MM.1S (cell line): ENCODE measurements around the gene MRPL51.

Experiments
- DNase-seq: peaks from one replicate; pipeline ENCODE4 v3.0.0-alpha.2; 2015
- H2AFZ ChIP-seq: fragments of 300-600 bp; sonication (generic); 2 replicates; pipeline ENCODE4 v1.6.0; 2016; ENCODE audit warnings: antibody characterized with exemption, low read length
- H3F3A ChIP-seq: fragments of 300-600 bp; sonication (generic); 2 replicates; pipeline ENCODE4 v1.6.1; 2016; ENCODE audit warnings: mild to moderate bottlenecking, antibody characterized with exemption, low read length, moderate library complexity, mixed read lengths; ENCODE audit not compliant: insufficient read depth
- H3K27ac ChIP-seq: fragments of 300-600 bp; sonication (generic); 2 replicates; pipeline ENCODE4 v1.5.1; 2016; ENCODE audit warnings: mild to moderate bottlenecking, low read length
- H3K27me3 ChIP-seq: fragments of 300-600 bp; sonication (generic); replicated peaks from 2 replicates; pipeline ENCODE4 v1.6.0; 2016; ENCODE audit warnings: low read length; ENCODE audit not compliant: insufficient read depth
- H3K36me3 ChIP-seq: fragments of 300-600 bp; sonication (generic); replicated peaks from 2 replicates; pipeline ENCODE4 v1.6.1; 2016; ENCODE audit warnings: mild to moderate bottlenecking, low read length, mixed read lengths; ENCODE audit not compliant: insufficient read depth
- H3K4me1 ChIP-seq: fragments of 300-600 bp; sonication (generic); 2 replicates; pipeline ENCODE4 v1.6.1; 2016; ENCODE audit warnings: low read length, mixed read lengths
- H3K4me2 ChIP-seq: fragments of 300-600 bp; sonication (generic); 2 replicates; pipeline ENCODE4 v1.6.0; 2016; ENCODE audit warnings: low read depth, low read length
- H3K4me3 ChIP-seq: fragments of 300-600 bp; sonication (generic); 2 replicates; pipeline ENCODE4 v1.5.1; 2016; ENCODE audit warnings: low read length, mixed read lengths
- H3K79me2 ChIP-seq: fragments of 300-600 bp; sonication (generic); 2 replicates; pipeline ENCODE4 v1.6.1; 2016; ENCODE audit warnings: mixed run types, low read length, mixed read lengths
- H3K9ac ChIP-seq: fragments of 300-600 bp; sonication (generic); 2 replicates; pipeline ENCODE4 v1.6.1; 2016; ENCODE audit warnings: low read length, mixed read lengths
- H3K9me2 ChIP-seq: fragments of 300-600 bp; sonication (generic); replicated peaks from 2 replicates; pipeline ENCODE4 v1.6.1; 2016; ENCODE audit warnings: mild to moderate bottlenecking, low read length, mixed read lengths; ENCODE audit not compliant: insufficient read depth
- H3K9me3 ChIP-seq: fragments of 300-600 bp; sonication (generic); replicated peaks from 2 replicates; pipeline ENCODE4 v1.6.1; 2016; ENCODE audit warnings: mild to moderate bottlenecking, low read length, mixed read lengths; ENCODE audit not compliant: insufficient read depth
- H4K20me1 ChIP-seq: fragments of 300-600 bp; sonication (generic); 2 replicates; pipeline ENCODE4 v1.6.1; 2016; ENCODE audit warnings: mild to moderate bottlenecking, low read length, moderate library complexity, mixed read lengths; ENCODE audit not compliant: insufficient read depth
- EZH2 ChIP-seq: fragments of 300-600 bp; sonication (generic); optimal IDR thresholded peaks from 2 replicates; pipeline ENCODE3; 2017; ENCODE audit warnings: low read depth, mild to moderate bottlenecking, antibody characterized with exemption, low read length, mixed read lengths
- EZH2phosphoT487 ChIP-seq: fragments of 300-600 bp; sonication (generic); IDR thresholded peaks from 2 replicates; pipeline ENCODE4 v1.6.1; 2018; ENCODE audit warnings: antibody characterized with exemption, low read length
- TF ChIP-seq, protein P1 (sequence below): fragments of 300-600 bp; sonication (generic); IDR thresholded peaks from 2 replicates; pipeline ENCODE4 v1.5.1; 2016; ENCODE audit warnings: antibody characterized with exemption, low read length, mixed read lengths

MRPL51 gene

DNA sequence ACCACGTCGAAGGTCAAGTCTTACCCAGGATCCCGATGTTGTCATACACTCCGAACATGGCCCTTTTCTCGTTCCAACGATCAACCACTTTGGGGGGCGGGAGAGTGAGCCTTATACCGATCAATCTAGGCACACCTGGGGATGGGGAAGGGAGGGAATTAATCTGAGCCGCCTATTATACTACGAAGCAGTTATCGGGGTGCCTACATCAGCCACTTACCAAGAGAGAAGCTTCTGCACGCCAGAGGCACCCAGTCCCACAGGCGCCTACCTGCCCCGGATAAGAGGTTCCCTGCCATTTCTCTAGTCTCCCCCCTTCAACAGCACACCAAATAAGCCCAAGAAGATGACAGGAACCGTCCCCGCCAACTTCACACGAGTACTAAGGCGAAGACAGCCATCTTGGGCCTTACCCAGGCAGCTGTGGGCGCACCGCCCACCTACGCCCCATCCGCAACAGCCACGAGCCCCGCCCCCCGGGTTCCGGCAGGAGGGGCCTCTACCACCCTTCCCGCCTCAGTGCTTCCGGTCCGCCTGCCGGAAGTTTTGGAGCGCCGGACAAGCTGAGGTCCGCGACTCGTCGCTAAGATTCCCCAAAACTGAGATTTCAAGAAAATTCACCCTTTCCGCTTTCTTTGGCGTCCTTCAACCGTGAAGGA is at the start of gene MRPL51:
MRPL51 (minus strand) TSS at position 425 of the 659 bp plus-strand sequence; CDS start at position 299, 126 bp downstream.
- Histone ChIP-seq H3K9ac (peak within 1 kb of the TSS; percentile 86), H2AFZ (peak within 1 kb of the TSS; percentile 83), H3F3A (peaks cover 10% of the 10 kb centered on the region), H4K20me1 (no peaks in the 10 kb centered on the region), H3K9me3 (no peaks in the 10 kb centered on the region), H3K4me2 (peak within 1 kb of the TSS; percentile 86), H3K36me3 (no peaks in the 10 kb centered on the region; the same call in 1 of the 2 replicates), H3K4me1 (peaks cover 16% of the 10 kb centered on the region), H3K27ac (peak within 1 kb of the TSS; percentile 95), H3K9me2 (no peaks in the 10 kb centered on the region), H3K27me3 (no peaks in the 10 kb centered on the region), H3K4me3 (peak within 1 kb of the TSS; percentile 85), H3K79me2 (peaks cover 53% of the 10 kb centered on the region)
- TF ChIP-seq EZH2phosphoT487 (no peak), EZH2 (no peak)
- TF ChIP-seq, protein P1, sequence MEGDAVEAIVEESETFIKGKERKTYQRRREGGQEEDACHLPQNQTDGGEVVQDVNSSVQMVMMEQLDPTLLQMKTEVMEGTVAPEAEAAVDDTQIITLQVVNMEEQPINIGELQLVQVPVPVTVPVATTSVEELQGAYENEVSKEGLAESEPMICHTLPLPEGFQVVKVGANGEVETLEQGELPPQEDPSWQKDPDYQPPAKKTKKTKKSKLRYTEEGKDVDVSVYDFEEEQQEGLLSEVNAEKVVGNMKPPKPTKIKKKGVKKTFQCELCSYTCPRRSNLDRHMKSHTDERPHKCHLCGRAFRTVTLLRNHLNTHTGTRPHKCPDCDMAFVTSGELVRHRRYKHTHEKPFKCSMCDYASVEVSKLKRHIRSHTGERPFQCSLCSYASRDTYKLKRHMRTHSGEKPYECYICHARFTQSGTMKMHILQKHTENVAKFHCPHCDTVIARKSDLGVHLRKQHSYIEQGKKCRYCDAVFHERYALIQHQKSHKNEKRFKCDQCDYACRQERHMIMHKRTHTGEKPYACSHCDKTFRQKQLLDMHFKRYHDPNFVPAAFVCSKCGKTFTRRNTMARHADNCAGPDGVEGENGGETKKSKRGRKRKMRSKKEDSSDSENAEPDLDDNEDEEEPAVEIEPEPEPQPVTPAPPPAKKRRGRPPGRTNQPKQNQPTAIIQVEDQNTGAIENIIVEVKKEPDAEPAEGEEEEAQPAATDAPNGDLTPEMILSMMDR = no peak
- peak; percentile 97 for DNase-seq

DNA sequence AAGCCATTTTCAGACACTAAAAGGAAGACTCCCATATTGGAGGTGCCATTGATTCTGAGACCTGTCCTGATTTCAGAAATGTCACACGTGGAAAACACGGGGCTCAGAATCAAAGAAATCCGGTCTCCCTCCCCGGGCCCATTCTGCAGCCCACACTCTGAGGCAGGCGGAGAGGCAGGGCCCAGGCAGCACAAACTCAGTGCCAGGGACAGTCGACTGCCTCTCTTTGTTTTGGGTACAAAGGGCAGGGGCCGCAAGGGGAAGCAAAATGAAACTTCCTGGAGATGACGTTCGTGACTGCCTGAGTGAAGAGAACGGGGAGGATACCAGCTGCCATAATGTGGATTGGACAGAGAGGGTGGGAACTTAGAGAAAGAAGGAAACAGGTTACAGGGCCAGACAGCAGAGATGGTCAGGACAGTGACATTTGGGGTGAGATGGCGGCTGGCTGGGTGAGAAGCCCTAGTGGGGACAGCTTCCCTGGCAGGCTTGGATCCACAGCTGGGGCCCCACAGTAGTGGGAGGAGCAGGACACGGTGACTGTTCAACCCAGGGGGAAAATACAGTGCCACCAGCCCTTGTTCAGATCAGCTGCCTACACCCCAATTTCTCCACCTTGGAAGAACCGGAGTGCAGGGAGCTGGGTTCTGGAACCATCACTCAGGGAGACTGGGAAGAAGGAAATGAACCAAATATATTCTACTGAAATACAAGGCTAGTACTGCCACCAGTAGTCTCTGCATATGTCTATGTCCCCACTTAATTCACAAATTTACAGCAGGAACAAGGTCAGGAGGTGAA is 49.3 kb upstream of the MRPL51 start:
- Histone ChIP-seq H3K36me3 (no peaks in the 10 kb centered on the region), H3K9ac (no peak overlapping the region), H3K4me3 (no peak overlapping the region), H3K9me3 (no peaks in the 10 kb centered on the region), H3K4me1 (no peaks in the 10 kb centered on the region), H3F3A (peaks cover 27% of the 10 kb centered on the region), H3K9me2 (no peaks in the 10 kb centered on the region), H3K27me3 (no peaks in the 10 kb centered on the region), H3K4me2 (no peak overlapping the region), H3K79me2 (peaks cover under 1% of the 10 kb centered on the region; the same call in 1 of the 2 replicates), H4K20me1 (peaks cover 12% of the 10 kb centered on the region), H2AFZ (no peak overlapping the region), H3K27ac (no peak overlapping the region)
- TF ChIP-seq, protein P1 = no peak
- TF ChIP-seq EZH2phosphoT487 (no peak), EZH2 (no peak)
- no peak for DNase-seq

DNA sequence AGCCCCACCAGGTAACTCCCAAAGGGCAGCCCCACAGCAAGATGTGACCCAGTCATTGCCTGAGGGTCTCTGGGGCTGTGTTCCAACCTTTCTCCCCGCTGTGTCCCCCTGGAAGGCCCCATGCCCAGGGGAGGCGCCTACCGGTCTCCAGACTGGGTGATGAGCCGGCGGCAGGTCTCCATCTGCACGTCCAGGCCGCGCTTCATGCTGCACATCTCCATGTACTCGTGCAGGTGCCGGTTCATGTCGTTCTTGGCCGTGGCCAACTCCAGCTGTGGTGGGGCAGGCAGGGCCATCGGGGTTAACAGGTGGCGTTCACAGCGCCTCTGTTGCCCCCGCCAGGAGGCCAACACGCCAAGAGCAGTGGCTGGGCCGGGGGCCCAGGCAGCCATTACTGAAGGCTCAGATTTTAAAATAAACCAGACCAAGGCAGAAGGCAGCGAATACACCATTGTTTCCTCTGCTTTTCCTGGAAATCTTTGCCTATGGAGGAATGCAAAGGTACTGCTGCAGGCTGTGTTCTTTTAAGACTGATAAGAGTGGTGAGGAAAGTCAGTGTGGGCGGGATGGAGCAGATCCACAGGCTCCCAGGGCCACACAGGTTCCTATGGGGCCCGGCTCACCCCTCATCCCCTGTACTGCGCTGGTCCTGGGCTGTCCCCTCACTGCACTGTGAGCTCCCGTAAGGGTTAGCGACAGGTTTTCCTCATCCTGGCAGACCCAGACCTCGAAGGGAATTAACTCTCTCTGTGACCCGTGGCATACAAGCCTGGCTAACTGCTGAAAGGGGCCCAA is 48.5 kb upstream of the MRPL51 start:
- Histone ChIP-seq H3K9ac (no peak overlapping the region), H3K27me3 (no peaks in the 10 kb centered on the region), H3K4me3 (no peak overlapping the region), H3K4me2 (no peak overlapping the region), H3F3A (peaks cover 35% of the 10 kb centered on the region), H3K27ac (no peak overlapping the region), H4K20me1 (peaks cover 20% of the 10 kb centered on the region), H3K4me1 (no peaks in the 10 kb centered on the region), H3K79me2 (peaks cover 9% of the 10 kb centered on the region), H2AFZ (no peak overlapping the region), H3K9me2 (no peaks in the 10 kb centered on the region), H3K9me3 (no peaks in the 10 kb centered on the region), H3K36me3 (no peaks in the 10 kb centered on the region)
- TF ChIP-seq EZH2 = no peak
- TF ChIP-seq, protein P1 = no peak
- TF ChIP-seq EZH2phosphoT487 = no peak
- no peak for DNase-seq
